Mesothelial cell of epicardium (in vitro differentiated cells): ENCODE measurements around the gene KRTAP3-3. TPM values are rescaled to one million over a fixed set of nuclear protein-coding genes. Genes with fewer than 3 reads are reported as not detected.
A peak's percentile ranks its signal among the peaks of the same experiment; 100 is the strongest.

Source experiments
- DNase-seq, 2 experiments: peaks; one replicate each; pipeline ENCODE4 v3.0.0; 2021; ENCODE audit warnings: low spot score in 2 of 2; ENCODE audit not compliant: unreplicated experiment in 2 of 2
- H3K27ac Mint-ChIP-seq: 2 replicates; pipeline ENCODE4 v1.8.0; 2021; ENCODE audit warnings: mixed read lengths
- H3K27me3 Mint-ChIP-seq: 2 replicates; pipeline ENCODE4 v1.8.0; 2021; ENCODE audit warnings: low read depth, mixed read lengths
- H3K36me3 Mint-ChIP-seq: 2 replicates; pipeline ENCODE4 v1.8.0; 2021; ENCODE audit warnings: mixed read lengths
- H3K4me1 Mint-ChIP-seq: 2 replicates; pipeline ENCODE4 v1.8.0; 2021; ENCODE audit warnings: mixed read lengths
- H3K4me3 Mint-ChIP-seq: 2 replicates; pipeline ENCODE4 v1.8.0; 2021; ENCODE audit warnings: mild to moderate bottlenecking, moderate library complexity, mixed read lengths
- H3K9me3 Mint-ChIP-seq: 2 replicates; pipeline ENCODE4 v1.8.0; 2021; ENCODE audit warnings: mixed read lengths
- CTCF ChIP-seq: fragments of 200-600 bp; sonication (generic); IDR thresholded peaks from one replicate; pipeline ENCODE4 v1.5.0; 2021; ENCODE audit warnings: antibody characterized with exemption; ENCODE audit not compliant: unreplicated experiment
- total RNA-seq: library from RNA; stranded (reverse); gene quantifications from 3 replicates; pipeline ENCODE4 v1.2.1, GENCODE V29; 2021

The KRTAP3-3 gene
- total RNA-seq, 1 donor from 2014 or later = not detected

DNA sequence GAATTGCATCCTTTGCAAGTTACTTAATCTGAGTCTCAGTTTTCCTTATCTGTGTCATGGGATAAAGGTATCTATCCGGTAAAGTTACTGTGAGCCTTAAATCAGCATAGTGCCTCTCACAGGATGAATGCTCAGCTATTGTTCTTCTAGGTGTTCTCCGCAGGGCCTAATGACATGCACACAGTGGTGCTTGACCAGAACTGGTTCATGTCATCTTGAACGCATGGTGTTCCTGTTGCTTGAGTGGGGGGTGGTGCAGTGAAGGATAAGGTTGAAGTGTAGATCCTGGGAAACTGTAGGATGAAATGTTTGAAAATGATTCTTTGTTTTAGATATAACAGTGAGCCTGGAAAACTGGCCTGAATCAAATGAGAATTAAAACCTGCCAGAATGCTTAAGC, 13.8 kb downstream of the KRTAP3-3 start:
- no peak overlapping the region for H3K27ac Mint-ChIP-seq
- H3K4me1 Mint-ChIP-seq = peaks cover 22% of the 10 kb centered on the region
- no peaks in the 10 kb centered on the region for H3K36me3 Mint-ChIP-seq
- no peak for DNase-seq
- no peaks in the 10 kb centered on the region for H3K9me3 Mint-ChIP-seq
- H3K4me3 Mint-ChIP-seq = no peak overlapping the region
- no peaks in the 10 kb centered on the region for H3K27me3 Mint-ChIP-seq
- no peak for TF ChIP-seq CTCF

GRCh38 chr17:40978575-40979151, 15.3 kb downstream of the KRTAP3-3 start:
- no peak for TF ChIP-seq CTCF
- no peaks in the 10 kb centered on the region for H3K9me3 Mint-ChIP-seq
- H3K4me3 Mint-ChIP-seq = no peak overlapping the region
- H3K27ac Mint-ChIP-seq = peak overlapping the region; percentile 89
- no peaks in the 10 kb centered on the region for H3K36me3 Mint-ChIP-seq
- H3K27me3 Mint-ChIP-seq = no peaks in the 10 kb centered on the region
- H3K4me1 Mint-ChIP-seq = peaks cover 22% of the 10 kb centered on the region
- DNase-seq = no peak

DNA sequence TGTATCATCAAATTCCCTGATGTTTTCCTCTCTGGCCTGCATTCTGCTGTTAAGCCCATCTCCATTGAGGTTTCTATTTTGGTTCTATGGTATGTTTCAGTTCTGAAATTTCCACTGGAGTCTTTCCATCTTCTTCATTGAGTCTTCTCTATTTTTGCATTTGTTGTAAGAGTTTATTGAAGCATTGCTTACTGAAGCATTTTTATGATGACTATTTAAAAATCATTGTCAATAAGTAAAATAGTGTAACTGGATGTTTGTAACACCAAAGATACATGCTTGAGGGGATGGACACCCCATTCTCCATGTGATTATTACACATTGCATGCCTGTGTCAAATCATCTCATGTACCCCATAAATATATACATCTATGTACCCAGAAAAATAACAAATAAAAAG, 18.4 kb downstream of the KRTAP3-3 start:
- Mint-ChIP-seq H3K4me3 (no peak overlapping the region), H3K9me3 (no peaks in the 10 kb centered on the region), H3K27me3 (no peaks in the 10 kb centered on the region), H3K27ac (no peak overlapping the region), H3K36me3 (no peaks in the 10 kb centered on the region), H3K4me1 (peaks cover 15% of the 10 kb centered on the region)
- TF ChIP-seq CTCF = no peak
- DNase-seq = no peak

DNA sequence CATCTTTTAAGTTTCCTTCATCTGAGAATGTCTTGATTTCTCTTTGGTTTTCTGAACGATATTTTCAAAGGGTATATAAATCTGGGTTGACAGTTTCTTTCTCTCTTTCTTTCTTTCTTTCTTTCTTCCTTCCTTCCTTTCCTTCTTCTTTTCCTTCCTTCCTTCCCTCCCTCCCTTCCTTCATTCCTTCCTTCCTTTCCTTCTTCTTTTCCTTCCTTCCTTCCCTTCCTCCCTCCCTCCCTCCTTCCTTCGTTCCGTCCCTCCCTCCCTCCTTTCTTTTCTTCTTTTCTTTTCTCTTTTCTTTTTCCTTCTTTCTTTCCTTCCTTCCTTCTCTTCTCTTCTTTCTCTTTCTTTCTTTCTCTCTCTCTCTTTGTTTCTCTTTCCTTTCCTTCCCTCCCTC, 19.6 kb downstream of the KRTAP3-3 start:
- H3K27ac Mint-ChIP-seq = no peak overlapping the region
- peaks cover 7% of the 10 kb centered on the region for H3K4me1 Mint-ChIP-seq
- no peaks in the 10 kb centered on the region for H3K27me3 Mint-ChIP-seq
- no peak for DNase-seq
- peaks cover 8% of the 10 kb centered on the region for H3K9me3 Mint-ChIP-seq
- TF ChIP-seq CTCF = no peak
- H3K36me3 Mint-ChIP-seq = peaks cover 1% of the 10 kb centered on the region
- no peak overlapping the region for H3K4me3 Mint-ChIP-seq

DNA sequence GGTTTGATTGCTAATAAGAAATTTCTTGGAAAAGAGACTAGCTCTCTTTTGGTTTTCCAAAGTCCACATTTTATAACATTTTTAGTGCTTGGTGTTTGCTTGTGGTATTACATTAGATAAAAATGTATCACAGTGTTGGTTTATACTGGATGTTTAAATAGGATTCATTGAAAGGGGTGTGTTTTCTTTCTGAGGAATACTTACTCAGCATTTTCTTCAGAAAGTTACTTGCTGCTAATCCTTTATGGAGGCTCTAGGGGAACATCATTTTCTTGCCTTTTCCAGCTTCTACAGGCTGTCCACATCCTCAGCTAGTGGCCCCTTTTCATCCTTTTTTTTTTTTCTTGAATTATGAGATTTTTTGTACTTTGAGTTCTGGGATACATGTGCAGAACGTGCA, 26.4 kb downstream of the KRTAP3-3 start:
- H3K27ac Mint-ChIP-seq = no peak overlapping the region
- no peak overlapping the region for H3K4me3 Mint-ChIP-seq
- no peak for DNase-seq
- H3K9me3 Mint-ChIP-seq = peaks cover 24% of the 10 kb centered on the region
- H3K36me3 Mint-ChIP-seq = peaks cover 1% of the 10 kb centered on the region
- TF ChIP-seq CTCF = no peak
- no peaks in the 10 kb centered on the region for H3K27me3 Mint-ChIP-seq
- H3K4me1 Mint-ChIP-seq = no peaks in the 10 kb centered on the region

GRCh38 chr17:40966848-40967247, 27.1 kb downstream of the KRTAP3-3 start, which contains the start of gene KRT39:
Gene KRT39, minus strand, starts transcription at chr17:40966948. Its CDS starts 92 bp downstream, at chr17:40966856.
- Mint-ChIP-seq H3K36me3 (peaks cover 1% of the 10 kb centered on the region), H3K4me1 (no peaks in the 10 kb centered on the region), H3K27ac (no peak within 1 kb of the TSS), H3K9me3 (peaks cover 24% of the 10 kb centered on the region), H3K27me3 (no peaks in the 10 kb centered on the region), H3K4me3 (no peak within 1 kb of the TSS)
- no peak for TF ChIP-seq CTCF
- DNase-seq = no peak
